Smooth muscle cell (in vitro differentiated cells): ENCODE measurements around the gene INPP5F. TPM values are rescaled to one million over a fixed set of nuclear protein-coding genes. Genes with fewer than 3 reads are reported as not detected.

Source experiments
- DNase-seq: peaks from one replicate; lab custom pipeline; 2025; ENCODE audit not compliant: unreplicated experiment; lab: John Stamatoyannopoulos, UW
- H2AFZ ChIP-seq: fragments of 200-600 bp; sonication (generic); 2 replicates; pipeline ENCODE4 v1.6.0; 2016; ENCODE audit warnings: antibody characterized with exemption, low read depth, mild to moderate bottlenecking
- H3F3A ChIP-seq: fragments of 200-600 bp; sonication (generic); 2 replicates; pipeline ENCODE4 v1.6.0; 2017; ENCODE audit warnings: antibody characterized with exemption, low read depth
- H3K27ac ChIP-seq: fragments of 200-600 bp; sonication (generic); 2 replicates; pipeline ENCODE4 v1.5.1; 2016; ENCODE audit warnings: low read depth, mild to moderate bottlenecking
- H3K27me3 ChIP-seq: fragments of 200-600 bp; sonication (generic); 2 replicates; pipeline ENCODE4 v1.6.1; 2016; ENCODE audit warnings: low read depth, mild to moderate bottlenecking
- H3K36me3 ChIP-seq: fragments of 200-600 bp; sonication (generic); 2 replicates; pipeline ENCODE4 v1.5.1; 2016; ENCODE audit warnings: low read depth
- H3K4me1 ChIP-seq: fragments of 200-600 bp; sonication (generic); 2 replicates; pipeline ENCODE4 v1.5.1; 2016; ENCODE audit warnings: low read depth
- H3K4me2 ChIP-seq: fragments of 200-600 bp; sonication (generic); 2 replicates; pipeline ENCODE4 v1.6.0; 2016; ENCODE audit warnings: mild to moderate bottlenecking
- H3K4me3 ChIP-seq: fragments of 200-600 bp; sonication (generic); 2 replicates; pipeline ENCODE4 v1.5.1; 2016; ENCODE audit warnings: mild to moderate bottlenecking
- H3K79me2 ChIP-seq: fragments of 200-600 bp; sonication (generic); 2 replicates; pipeline ENCODE4 v1.6.0; 2016; ENCODE audit warnings: low read depth, mild to moderate bottlenecking
- H3K9ac ChIP-seq: fragments of 200-600 bp; sonication (generic); 2 replicates; pipeline ENCODE4 v1.6.0; 2016; ENCODE audit warnings: low read depth
- H3K9me3 ChIP-seq: fragments of 200-600 bp; sonication (generic); replicated peaks from 2 replicates; pipeline ENCODE4 v1.5.1; 2016; ENCODE audit warnings: low read depth
- H4K20me1 ChIP-seq: fragments of 200-600 bp; sonication (generic); 2 replicates; pipeline ENCODE4 v1.6.0; 2016; ENCODE audit warnings: low read depth
- WGBS: methylation state at CpG from one replicate; pipeline ENCODE4 v1.1.7; 2016; ENCODE audit warnings: low lambda C conversion rate; 5-methylcytosine and 5-hydroxymethylcytosine counted together
- polyA plus RNA-seq: library from polyadenylated mRNA; unstranded; fragments of >200 nt; fragmentation: Nextera tagmentation; extraction: Ambion mirVana; gene quantifications from 2 replicates; pipeline ENCODE4 v1.2.1, GENCODE V29; 2016
- total RNA-seq: library from RNA; depleted of rRNA; stranded (reverse); fragments of >200 nt; gene quantifications from 2 replicates; pipeline ENCODE4 v1.2.3, GENCODE V29; 2014
- TF ChIP-seq, protein P1 (sequence below): fragments of 200-600 bp; sonication (generic); IDR thresholded peaks from 2 replicates; pipeline ENCODE4 v1.5.1; 2017; ENCODE audit warnings: borderline replicate concordance, mild to moderate bottlenecking, antibody characterized with exemption; ENCODE audit not compliant: insufficient read depth, poor library complexity, severe bottlenecking

The INPP5F gene
- total and polyA plus RNA-seq, 2 experiments from 2014 or later = 15.9 to 106 TPM

- no peaks in the 10 kb centered on the region for H3K9me3 ChIP-seq
- no peak overlapping the region for H3K4me3 ChIP-seq
- H2AFZ ChIP-seq = no peak overlapping the region
- H3F3A ChIP-seq = no peaks in the 10 kb centered on the region
- DNase-seq = no peak
- H3K4me1 ChIP-seq = no peaks in the 10 kb centered on the region
- H3K36me3 ChIP-seq = no peaks in the 10 kb centered on the region
- H4K20me1 ChIP-seq = no peaks in the 10 kb centered on the region
- no peaks in the 10 kb centered on the region for H3K27me3 ChIP-seq
- H3K27ac ChIP-seq = no peak overlapping the region
- H3K4me2 ChIP-seq = no peak overlapping the region
- no peaks in the 10 kb centered on the region for H3K79me2 ChIP-seq
- H3K9ac ChIP-seq = no peak overlapping the region
- TF ChIP-seq, protein P1, sequence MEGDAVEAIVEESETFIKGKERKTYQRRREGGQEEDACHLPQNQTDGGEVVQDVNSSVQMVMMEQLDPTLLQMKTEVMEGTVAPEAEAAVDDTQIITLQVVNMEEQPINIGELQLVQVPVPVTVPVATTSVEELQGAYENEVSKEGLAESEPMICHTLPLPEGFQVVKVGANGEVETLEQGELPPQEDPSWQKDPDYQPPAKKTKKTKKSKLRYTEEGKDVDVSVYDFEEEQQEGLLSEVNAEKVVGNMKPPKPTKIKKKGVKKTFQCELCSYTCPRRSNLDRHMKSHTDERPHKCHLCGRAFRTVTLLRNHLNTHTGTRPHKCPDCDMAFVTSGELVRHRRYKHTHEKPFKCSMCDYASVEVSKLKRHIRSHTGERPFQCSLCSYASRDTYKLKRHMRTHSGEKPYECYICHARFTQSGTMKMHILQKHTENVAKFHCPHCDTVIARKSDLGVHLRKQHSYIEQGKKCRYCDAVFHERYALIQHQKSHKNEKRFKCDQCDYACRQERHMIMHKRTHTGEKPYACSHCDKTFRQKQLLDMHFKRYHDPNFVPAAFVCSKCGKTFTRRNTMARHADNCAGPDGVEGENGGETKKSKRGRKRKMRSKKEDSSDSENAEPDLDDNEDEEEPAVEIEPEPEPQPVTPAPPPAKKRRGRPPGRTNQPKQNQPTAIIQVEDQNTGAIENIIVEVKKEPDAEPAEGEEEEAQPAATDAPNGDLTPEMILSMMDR = no peak
- WGBS = 93% methylated on average over 2 of the region's 2 CpGs
Observed at GRCh38 chr10:119801176-119801575, 75.3 kb downstream of the INPP5F start.

- Histone ChIP-seq H3K27me3 (no peaks in the 10 kb centered on the region), H3F3A (no peaks in the 10 kb centered on the region), H3K36me3 (no peaks in the 10 kb centered on the region), H3K9me3 (no peaks in the 10 kb centered on the region), H3K4me1 (no peaks in the 10 kb centered on the region), H2AFZ (no peak overlapping the region), H4K20me1 (no peaks in the 10 kb centered on the region), H3K9ac (no peak overlapping the region), H3K4me3 (no peak overlapping the region), H3K4me2 (no peak overlapping the region), H3K27ac (no peak overlapping the region), H3K79me2 (no peaks in the 10 kb centered on the region)
- TF ChIP-seq, protein P1 = no peak
- DNase-seq = no peak
- 88% methylated on average over 6 of the region's 6 CpGs for WGBS
Observed at GRCh38 chr10:119801998-119802538, 76.2 kb downstream of the INPP5F start.

- Histone ChIP-seq H3K4me2 (peak overlapping the region; percentile 13), H3K4me3 (no peak overlapping the region), H3K27ac (peak overlapping the region; percentile 63), H3K9me3 (no peaks in the 10 kb centered on the region), H3K79me2 (no peaks in the 10 kb centered on the region), H3K9ac (no peak overlapping the region), H3F3A (peaks cover 6% of the 10 kb centered on the region), H3K4me1 (no peaks in the 10 kb centered on the region), H2AFZ (no peak overlapping the region), H3K27me3 (no peaks in the 10 kb centered on the region), H3K36me3 (no peaks in the 10 kb centered on the region), H4K20me1 (no peaks in the 10 kb centered on the region)
- 9% methylated on average over 1 of the region's 1 CpG for WGBS
- TF ChIP-seq, protein P1 = no peak
- no peak for DNase-seq
Observed at GRCh38 chr10:119803264-119803663, 77.4 kb downstream of the INPP5F start.

- Histone ChIP-seq H3K27me3 (no peaks in the 10 kb centered on the region), H2AFZ (no peak overlapping the region), H3F3A (peaks cover 6% of the 10 kb centered on the region), H3K36me3 (no peaks in the 10 kb centered on the region), H3K9me3 (no peaks in the 10 kb centered on the region), H3K9ac (no peak overlapping the region), H3K27ac (no peak overlapping the region), H4K20me1 (no peaks in the 10 kb centered on the region), H3K79me2 (no peaks in the 10 kb centered on the region), H3K4me2 (peak overlapping the region; percentile 16), H3K4me3 (no peak overlapping the region), H3K4me1 (no peaks in the 10 kb centered on the region)
- 52% methylated on average over 5 of the region's 5 CpGs for whole genome bisulfite sequencing
- no peak for DNase-seq
- TF ChIP-seq, protein P1 = no peak
Observed at GRCh38 chr10:119805702-119806230, 79.9 kb downstream of the INPP5F start.
